NT2/D1 (cell line): ENCODE data around the gene POLR3H.
"Not testable (repeated sequence)": the region's sequence is repeated elsewhere in the genome, so short reads cannot be mapped to it uniquely, and the experiment has no call there.

Source experiments
- YY1 ChIP-seq: IDR thresholded peaks from 2 replicates; pipeline ENCODE4 v1.6.1; 2011; ENCODE audit not compliant: insufficient read length, insufficient read depth
- ZNF274 ChIP-seq: IDR thresholded peaks from 2 replicates; pipeline ENCODE4 v1.6.1; 2011; ENCODE audit warnings: mild to moderate bottlenecking, low read depth, low read length

GRCh38 chr22:41558241-41558630, 14.0 kb upstream of the POLR3H start:
- not testable (repeated sequence) for TF ChIP-seq YY1, ZNF274
